Measurements from ENCODE around the gene RETREG2.

Gene RETREG2

GRCh38 chr2:219168526-219168925 is 9.5 kb upstream of the RETREG2 start:
- H3K27me3 ChIP-seq (replicated peaks; ENCODE audit: insufficient read depth, low read length), result no peaks in the 10 kb centered on the region
- no peaks in the 10 kb centered on the region for H3K79me2 ChIP-seq (ENCODE audit: low read length)
- no peak overlapping the region for H3K4me3 ChIP-seq (ENCODE audit: low read length)
- TF ChIP-seq EZH2phosphoT487 (IDR thresholded peaks at IDR 0.05; ENCODE audit: low read length) (no peak), EZH2 (optimal IDR thresholded peaks at IDR 0.05; ENCODE audit: low read depth, low read length) (no peak), CTCF (IDR thresholded peaks at IDR 0.05; ENCODE audit: low read length) (no peak)
- no peaks in the 10 kb centered on the region for H3F3A ChIP-seq (ENCODE audit: insufficient read depth, low read length)
- H3K27ac ChIP-seq (ENCODE audit: low read length), result no peak overlapping the region
- H3K4me1 ChIP-seq (ENCODE audit: low read length), result no peaks in the 10 kb centered on the region
- no peak for DNase-seq
- peaks cover 3% of the 10 kb centered on the region; the same call in 1 of the 2 replicates for H3K36me3 ChIP-seq (replicated peaks; ENCODE audit: insufficient read depth, low read length)
- H2AFZ ChIP-seq (ENCODE audit: low read length), result no peak overlapping the region
- H3K9me2 ChIP-seq (replicated peaks; ENCODE audit: insufficient read depth, low read length), result no peaks in the 10 kb centered on the region
- no peaks in the 10 kb centered on the region for H3K9me3 ChIP-seq (replicated peaks; ENCODE audit: insufficient read depth, low read length)
- H3K9ac ChIP-seq (ENCODE audit: low read length), result no peak overlapping the region
- H4K20me1 ChIP-seq (ENCODE audit: insufficient read depth, low read length), result no peaks in the 10 kb centered on the region
- no peak overlapping the region for H3K4me2 ChIP-seq (ENCODE audit: low read depth, low read length)

- H3K9me3 ChIP-seq (replicated peaks; ENCODE audit: insufficient read depth, low read length), result no peaks in the 10 kb centered on the region
- no peaks in the 10 kb centered on the region for H3K4me1 ChIP-seq (ENCODE audit: low read length)
- H3K27me3 ChIP-seq (replicated peaks; ENCODE audit: insufficient read depth, low read length), result no peaks in the 10 kb centered on the region
- no peak overlapping the region for H3K27ac ChIP-seq (ENCODE audit: low read length)
- peaks cover 4% of the 10 kb centered on the region; the same call in 1 of the 2 replicates for H3K79me2 ChIP-seq (ENCODE audit: low read length)
- H3K4me2 ChIP-seq (ENCODE audit: low read depth, low read length), result no peak overlapping the region
- no peaks in the 10 kb centered on the region for H3F3A ChIP-seq (ENCODE audit: insufficient read depth, low read length)
- peaks cover 3% of the 10 kb centered on the region; the same call in 1 of the 2 replicates for H3K36me3 ChIP-seq (replicated peaks; ENCODE audit: insufficient read depth, low read length)
- TF ChIP-seq CTCF (IDR thresholded peaks at IDR 0.05; ENCODE audit: low read length), result no peak
- no peak for TF ChIP-seq EZH2phosphoT487 (IDR thresholded peaks at IDR 0.05; ENCODE audit: low read length)
- TF ChIP-seq EZH2 (optimal IDR thresholded peaks at IDR 0.05; ENCODE audit: low read depth, low read length), result no peak
- H3K9me2 ChIP-seq (replicated peaks; ENCODE audit: insufficient read depth, low read length), result no peaks in the 10 kb centered on the region
- H4K20me1 ChIP-seq (ENCODE audit: insufficient read depth, low read length), result no peaks in the 10 kb centered on the region
- H3K4me3 ChIP-seq (ENCODE audit: low read length), result no peak overlapping the region
- H2AFZ ChIP-seq (ENCODE audit: low read length), result no peak overlapping the region
- no peak for DNase-seq
- no peak overlapping the region for H3K9ac ChIP-seq (ENCODE audit: low read length)
Measured at GRCh38 chr2:219168932-219169331, 9.1 kb upstream of the RETREG2 start.

GRCh38 chr2:219169930-219170654 is 8.0 kb upstream of the RETREG2 start, which contains the start of gene SLC23A3:
Gene SLC23A3, minus strand, starts transcription at chr2:219170029. Its CDS starts 45 bp downstream, at chr2:219169984.
- no peak for DNase-seq
- Histone ChIP-seq H3K27ac (ENCODE audit: low read length) (no peak within 1 kb of the TSS), H3K9ac (ENCODE audit: low read length) (no peak within 1 kb of the TSS), H3K4me2 (ENCODE audit: low read depth, low read length) (no peak within 1 kb of the TSS), H3F3A (ENCODE audit: insufficient read depth, low read length) (no peaks in the 10 kb centered on the region), H3K36me3 (replicated peaks; ENCODE audit: insufficient read depth, low read length) (peaks cover 3% of the 10 kb centered on the region; the same call in 1 of the 2 replicates), H4K20me1 (ENCODE audit: insufficient read depth, low read length) (no peaks in the 10 kb centered on the region), H3K4me3 (ENCODE audit: low read length) (no peak within 1 kb of the TSS), H3K79me2 (ENCODE audit: low read length) (peaks cover 15% of the 10 kb centered on the region), H2AFZ (ENCODE audit: low read length) (no peak within 1 kb of the TSS), H3K4me1 (ENCODE audit: low read length) (no peaks in the 10 kb centered on the region), H3K9me3 (replicated peaks; ENCODE audit: insufficient read depth, low read length) (no peaks in the 10 kb centered on the region), H3K9me2 (replicated peaks; ENCODE audit: insufficient read depth, low read length) (no peaks in the 10 kb centered on the region), H3K27me3 (replicated peaks; ENCODE audit: insufficient read depth, low read length) (no peaks in the 10 kb centered on the region)
- TF ChIP-seq EZH2phosphoT487 (IDR thresholded peaks at IDR 0.05; ENCODE audit: low read length) (no peak), EZH2 (optimal IDR thresholded peaks at IDR 0.05; ENCODE audit: low read depth, low read length) (no peak), CTCF (IDR thresholded peaks at IDR 0.05; ENCODE audit: low read length) (no peak)

Measured in MM.1S (cell line).